RPMI8226 (cell line): Measurements from ENCODE around the gene LHB.

Experiments
- DNase-seq: peaks from one replicate; pipeline ENCODE4 v3.0.0-alpha.2; 2015

LHB gene

GRCh38 chr19:48970923-48971395 is 45.9 kb downstream of the LHB start:
- DNase-seq = peak; percentile 61

GRCh38 chr19:48970139-48970766 is 46.6 kb downstream of the LHB start:
- DNase-seq = no peak

- DNase-seq = no peak
These were observed 47.4 kb downstream of the LHB start for GRCh38 chr19:48969276-48970138.

GRCh38 chr19:48968813-48969218 is 48.1 kb downstream of the LHB start:
- no peak for DNase-seq

- DNase-seq = no peak
These were observed 48.7 kb downstream of the LHB start for GRCh38 chr19:48968179-48968661.

GRCh38 chr19:48967346-48968178 is 49.3 kb downstream of the LHB start:
- DNase-seq = peak; percentile 88

- peak; percentile 46 for DNase-seq
These were observed 50.1 kb downstream of the LHB start for GRCh38 chr19:48966541-48967345.
